AG08396 (cell line): Measurements from ENCODE around the gene KISS1.

Experiments used
- DNase-seq: peaks from one replicate; pipeline ENCODE4 v3.0.0; 2012; ENCODE audit warnings: low spot score, mixed read lengths

KISS1 gene

DNA sequence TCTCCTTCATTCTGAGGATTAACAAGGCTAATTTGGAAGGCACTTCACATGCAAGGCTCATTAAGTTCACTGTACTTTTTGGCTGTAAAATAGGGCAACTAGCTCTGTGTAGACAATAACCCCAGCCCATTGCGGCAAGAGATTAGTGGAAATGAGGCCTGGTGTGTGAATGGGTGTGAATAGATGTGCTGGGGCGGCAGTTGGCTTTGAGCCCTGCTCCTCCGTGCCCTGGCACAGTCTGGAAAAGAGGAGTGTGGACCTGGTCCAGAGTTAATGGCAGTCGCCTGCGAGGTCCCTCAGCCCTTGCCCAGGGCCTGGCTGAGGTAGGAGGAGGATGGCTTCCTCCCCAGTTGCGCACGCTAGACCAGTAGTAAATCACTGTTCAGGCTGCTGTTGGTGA, 4.8 kb downstream of the KISS1 start:
- no peak for DNase-seq

GRCh38 chr1:204190212-204191211, 5.8 kb downstream of the KISS1 start:
- peak; percentile 45 for DNase-seq

DNA sequence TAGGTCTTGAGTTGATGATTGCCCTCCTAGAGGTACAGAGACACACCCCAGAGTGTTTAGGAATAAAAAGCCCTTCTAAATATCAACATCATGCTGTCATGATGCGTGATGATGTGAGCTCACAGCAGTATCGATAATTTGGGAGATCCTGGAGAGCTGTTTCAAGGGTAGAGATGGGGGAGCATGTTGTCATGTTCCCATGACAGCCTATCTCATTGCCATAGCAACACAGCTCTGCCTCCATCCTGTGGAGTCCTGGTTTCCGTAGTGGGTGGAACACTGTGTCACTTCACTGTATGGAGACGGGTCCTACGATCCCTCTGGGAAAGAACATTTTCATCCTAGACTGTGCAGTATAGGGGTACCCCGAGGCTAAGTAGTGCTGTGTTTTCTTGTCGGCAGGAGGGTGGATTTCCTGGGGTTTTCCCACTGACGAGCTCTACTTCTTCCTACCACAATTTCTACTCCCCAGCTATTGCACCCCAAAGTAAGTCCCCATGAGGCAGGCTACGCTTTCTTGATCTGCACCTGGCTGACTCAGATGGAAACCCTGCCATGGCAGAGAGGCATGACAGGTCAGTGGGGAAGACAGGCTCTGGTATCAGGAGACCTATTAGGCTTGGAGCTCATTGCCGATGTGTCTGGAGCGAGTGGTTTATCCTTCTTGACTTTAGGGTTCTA, 7.2 kb downstream of the KISS1 start:
- DNase-seq = no peak

- no peak for DNase-seq
Measured at GRCh38 chr1:204186597-204186996, 9.7 kb downstream of the KISS1 start.

- no peak for DNase-seq
Measured at GRCh38 chr1:204181116-204181515, 15.2 kb downstream of the KISS1 start.

GRCh38 chr1:204180133-204180532, 16.2 kb downstream of the KISS1 start:
- DNase-seq = no peak

DNA sequence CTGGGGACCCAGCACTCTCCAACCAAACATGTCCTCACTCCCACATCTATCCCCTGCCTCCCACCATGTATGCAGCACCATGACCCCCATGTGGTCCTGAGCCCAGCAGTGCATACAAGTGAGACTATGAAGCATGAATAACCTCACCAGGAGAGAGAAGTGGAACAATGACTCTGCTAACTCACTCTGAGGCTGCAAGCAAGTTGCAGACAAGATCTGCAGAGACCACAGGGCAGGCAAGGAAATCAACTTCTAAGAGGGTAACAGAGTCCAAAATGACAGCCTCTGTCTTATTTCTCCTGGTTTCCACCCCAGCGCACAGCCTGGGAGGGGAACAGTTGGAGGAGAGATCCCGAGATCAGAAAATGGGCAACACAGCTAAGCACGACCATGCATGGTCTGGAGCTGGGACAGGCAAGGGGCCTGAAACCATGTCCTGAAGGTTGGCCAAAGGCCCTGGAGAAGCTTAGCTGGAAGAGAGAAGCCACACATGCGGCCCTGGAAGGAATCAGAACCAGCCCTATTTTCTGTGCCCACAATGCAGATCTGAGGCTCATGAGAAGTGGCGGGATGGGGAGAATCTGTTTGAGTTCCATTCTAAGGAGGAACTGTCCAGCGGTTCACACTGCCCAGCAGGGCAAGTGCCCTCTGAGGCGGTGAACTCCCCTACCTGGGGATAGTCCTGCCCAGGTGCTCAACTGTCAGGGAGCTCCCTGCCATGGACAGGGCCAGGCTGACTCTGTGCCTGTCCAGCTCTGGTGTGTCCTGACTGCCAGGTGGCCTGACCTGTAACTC, 17.6 kb downstream of the KISS1 start:
- DNase-seq = no peak

- DNase-seq = no peak
Measured at GRCh38 chr1:204177133-204177532, 19.2 kb downstream of the KISS1 start.

GRCh38 chr1:204176049-204176448, 20.2 kb downstream of the KISS1 start:
- DNase-seq = no peak

DNA sequence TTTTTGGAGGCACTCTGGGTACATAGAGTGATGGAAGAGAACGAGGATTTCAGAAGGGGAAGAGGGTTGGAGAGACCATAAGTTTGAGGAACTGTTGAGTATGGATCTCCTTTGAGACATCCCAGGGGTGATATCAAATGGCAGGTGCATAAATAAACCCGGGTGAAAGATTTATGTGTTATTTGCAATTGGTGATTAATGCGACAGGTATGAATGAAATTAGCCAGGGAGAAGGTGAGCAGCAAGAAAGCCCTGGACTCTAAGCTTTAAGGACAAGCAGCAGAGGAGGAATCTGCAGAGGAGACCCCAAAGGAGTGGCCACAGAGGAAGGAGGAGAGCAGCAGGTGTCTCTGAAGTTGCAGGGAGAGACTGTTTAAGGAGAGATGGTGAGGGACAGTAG, 21.3 kb downstream of the KISS1 start:
- no peak for DNase-seq

GRCh38 chr1:204172404-204173029, 23.8 kb downstream of the KISS1 start:
- no peak for DNase-seq

GRCh38 chr1:204171751-204172178, 24.5 kb downstream of the KISS1 start:
- no peak for DNase-seq

DNA sequence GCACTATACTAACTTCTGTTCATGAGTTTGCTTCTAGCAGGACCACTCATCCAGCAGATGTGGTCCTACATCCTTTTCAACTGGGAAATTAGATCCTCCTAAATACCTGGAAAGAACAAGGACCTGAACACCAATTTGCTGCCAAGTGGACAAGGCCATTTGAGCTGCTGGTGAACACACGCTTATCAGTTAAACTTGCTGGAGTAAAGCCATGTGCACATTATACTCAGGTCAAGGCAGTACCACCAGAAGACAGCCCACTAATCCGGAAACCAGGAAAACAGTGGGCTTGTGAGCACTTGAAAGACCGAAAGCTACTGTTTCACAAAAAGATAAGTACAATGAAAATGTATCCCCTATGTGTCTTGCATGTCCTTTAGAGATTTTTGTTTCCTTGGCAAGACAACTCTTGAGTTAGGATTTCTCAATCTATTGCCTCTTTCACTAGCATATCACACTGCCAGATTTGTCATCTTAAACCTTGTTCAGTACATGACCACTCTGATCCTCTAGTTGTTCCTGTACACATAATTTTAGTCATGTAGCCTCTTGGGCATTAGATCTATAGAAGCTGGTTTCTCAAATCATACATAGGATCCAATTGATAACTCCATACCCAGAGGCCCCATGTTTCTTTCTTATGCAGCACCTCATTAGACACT, 25.7 kb downstream of the KISS1 start:
- DNase-seq = no peak

GRCh38 chr1:204169858-204170257, 26.4 kb downstream of the KISS1 start:
- no peak for DNase-seq

GRCh38 chr1:204167730-204168129, 28.6 kb downstream of the KISS1 start:
- no peak for DNase-seq

DNA sequence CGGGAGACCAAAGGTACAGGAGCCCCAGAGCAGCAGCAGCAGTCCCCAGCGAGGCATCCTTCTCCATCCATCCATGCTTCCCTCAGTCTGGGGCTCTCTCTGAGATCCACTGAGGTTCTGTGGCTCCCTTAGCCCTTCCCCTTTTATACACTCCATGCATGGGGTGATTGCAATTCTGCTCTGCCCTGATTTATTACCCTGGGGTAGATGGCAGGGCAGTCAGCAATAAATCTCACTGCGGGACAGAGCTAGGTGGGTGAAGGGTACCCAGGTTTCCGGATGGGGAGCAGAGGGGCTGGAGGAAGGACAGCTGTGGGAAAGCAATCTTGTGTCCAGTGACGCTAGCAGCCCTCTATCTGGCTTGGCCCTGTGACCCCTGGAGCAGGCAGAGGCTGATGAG, 30.1 kb downstream of the KISS1 start, which contains the start of gene REN:
Gene REN, minus strand, starts transcription at position 119 of the 400 bp plus-strand sequence. Its CDS starts 44 bp downstream, at position 75.
- DNase-seq = no peak

GRCh38 chr1:204162494-204163074, 33.7 kb downstream of the KISS1 start:
- DNase-seq = peak; percentile 87

GRCh38 chr1:204161609-204162493, 34.4 kb downstream of the KISS1 start:
- DNase-seq = no peak

DNA sequence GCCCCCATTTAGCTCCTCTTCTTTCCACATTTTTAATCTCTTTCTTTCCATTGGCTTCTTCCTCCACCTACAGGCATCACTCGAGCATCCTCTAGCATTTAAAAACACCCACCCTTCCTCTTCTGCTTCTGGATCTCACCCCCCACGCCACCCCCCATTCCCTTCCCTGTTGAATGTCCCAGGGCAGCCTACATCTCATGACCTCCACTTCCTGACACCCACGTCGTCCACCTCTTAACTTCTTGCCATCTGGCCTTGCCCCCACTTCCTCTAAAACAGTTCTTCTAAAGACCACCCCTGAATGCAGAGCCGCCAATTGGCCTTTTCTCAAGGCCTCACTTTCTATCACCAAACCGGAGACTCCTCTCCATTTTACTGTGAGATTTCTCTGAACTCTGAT, 38.3 kb downstream of the KISS1 start:
- DNase-seq = no peak

GRCh38 chr1:204155881-204156280, 40.4 kb downstream of the KISS1 start:
- no peak for DNase-seq
